ENCODE data around the gene TBRG1. TPM values are rescaled to one million over a fixed set of nuclear protein-coding genes. Genes with fewer than 3 reads are reported as not detected.

TBRG1 gene
- total RNA-seq, 4 donors from 2014 or later, result 19.8 to 44.0 (median 30.3) TPM

GRCh38 chr11:124658986-124659385 lies 36.3 kb downstream of the TBRG1 start:
- in situ Hi-C loops (cut with MboI; ENCODE audit: low pct_ligation_motif_present in 1 of 4, low pct_unique_long_range_greater_than_20kb in 1 of 4, low sequenced_read_pairs in 3 of 4) (loop anchor here in 2 of 4 donors (25.0 kb wide), 2 partner anchors 103 to 178 kb away; partner anchors contain the start of genes ESAM (in 1 of the 2) and VSIG2 (in 1 of the 2)), intact Hi-C loops (cut with DNase I; ENCODE audit: low total_unique reads) (no loop called here)
- peaks cover 0 to 14% (median 2%) of the 10 kb centered on the region in 4 donors for H3K36me3 ChIP-seq
- no peaks in the 10 kb centered on the region for H3K27me3 ChIP-seq
- 80 to 91% methylated on average over 1 of the region's 1 CpG for WGBS, 2 donors (ENCODE audit: low coverage in 1 of 2)
- no peak overlapping the region for H3K4me3 ChIP-seq
- H3K9me3 ChIP-seq, result no peaks in the 10 kb centered on the region
- no peak for DNase-seq
- no peaks in the 10 kb centered on the region for H3K4me1 ChIP-seq
- TF ChIP-seq POLR2A (IDR thresholded peaks at IDR 0.05), result no peak
- no peak overlapping the region for H3K27ac ChIP-seq

- TF ChIP-seq EP300 (IDR thresholded peaks at IDR 0.05; ENCODE audit: low read depth), result no peak
- no peak for TF ChIP-seq CTCF (IDR thresholded peaks at IDR 0.05)
- Histone ChIP-seq H3K36me3 (peaks cover 0 to 10% (median 3%) of the 10 kb centered on the region in 4 donors), H3K27ac (no peak overlapping the region), H3K27me3 (no peaks in the 10 kb centered on the region), H3K9me3 (no peaks in the 10 kb centered on the region), H3K4me1 (no peaks in the 10 kb centered on the region), H3K4me3 (no peak overlapping the region)
- intact Hi-C loops (cut with DNase I; ENCODE audit: low total_unique reads) (loop anchor here (10.0 kb wide), 1 partner anchor 203 kb away; the partner anchor contains the start of gene ROBO3), in situ Hi-C loops (cut with MboI; ENCODE audit: low pct_ligation_motif_present in 1 of 4, low pct_unique_long_range_greater_than_20kb in 1 of 4, low sequenced_read_pairs in 3 of 4) (loop anchor here in 3 of 4 donors (10.0 to 25.0 kb wide), 4 partner anchors 101 to 176 kb away; partner anchors contain the start of genes ESAM (in 2 of the 3) and VSIG2 (in 1 of the 3))
- no peak for DNase-seq
These were observed 38.9 kb downstream of the TBRG1 start for GRCh38 chr11:124661553-124661952.

- 88 to 100% methylated on average over 1 to 4 of the region's 4 CpGs for WGBS, 2 donors (ENCODE audit: low coverage in 1 of 2)
- Histone ChIP-seq H3K27ac (no peak overlapping the region), H3K4me1 (no peaks in the 10 kb centered on the region), H3K27me3 (no peaks in the 10 kb centered on the region), H3K4me3 (no peak overlapping the region), H3K9me3 (no peaks in the 10 kb centered on the region), H3K36me3 (peaks cover 0 to 10% (median 3%) of the 10 kb centered on the region in 4 donors)
- in situ Hi-C loops (cut with MboI; ENCODE audit: low pct_ligation_motif_present in 1 of 4, low pct_unique_long_range_greater_than_20kb in 1 of 4, low sequenced_read_pairs in 3 of 4) (loop anchor here in 3 of 4 donors (10.0 to 25.0 kb wide), 4 partner anchors 100 to 175 kb away; partner anchors contain the start of genes ESAM (in 2 of the 3) and VSIG2 (in 1 of the 3)), intact Hi-C loops (cut with DNase I; ENCODE audit: low total_unique reads) (loop anchor here (10.0 kb wide), 1 partner anchor 203 kb away; the partner anchor contains the start of gene ROBO3)
- DNase-seq, result no peak
- TF ChIP-seq CTCF (IDR thresholded peaks at IDR 0.05) (no peak), POLR2AphosphoS5 (IDR thresholded peaks at IDR 0.05) (no peak), POLR2A (IDR thresholded peaks at IDR 0.05) (no peak), EP300 (IDR thresholded peaks at IDR 0.05; ENCODE audit: low read depth) (no peak)
These were observed 39.4 kb downstream of the TBRG1 start for GRCh38 chr11:124662106-124662505.

- DNase-seq, result no peak
- H3K27me3 ChIP-seq, result no peaks in the 10 kb centered on the region
- H3K4me3 ChIP-seq, result no peak overlapping the region
- no peak for TF ChIP-seq POLR2A (IDR thresholded peaks at IDR 0.05)
- TF ChIP-seq CTCF (IDR thresholded peaks at IDR 0.05), result no peak
- no peak for TF ChIP-seq EP300 (IDR thresholded peaks at IDR 0.05; ENCODE audit: low read depth)
- TF ChIP-seq POLR2AphosphoS5 (IDR thresholded peaks at IDR 0.05), result no peak
- peaks cover 0 to 5% (median under 1%) of the 10 kb centered on the region in 4 donors for H3K36me3 ChIP-seq
- intact Hi-C loops (cut with DNase I; ENCODE audit: low total_unique reads), result loop anchor here (10.0 kb wide), 1 partner anchor 201 kb away; the partner anchor contains the start of gene ROBO3
- H3K4me1 ChIP-seq, result no peaks in the 10 kb centered on the region
- H3K9me3 ChIP-seq, result no peaks in the 10 kb centered on the region
- in situ Hi-C loops (cut with MboI; ENCODE audit: low pct_ligation_motif_present in 1 of 4, low pct_unique_long_range_greater_than_20kb in 1 of 4, low sequenced_read_pairs in 3 of 4), result loop anchor here in 3 of 4 donors (10.0 to 25.0 kb wide), 4 partner anchors 98 to 173 kb away; partner anchors contain the start of genes ESAM (in 2 of the 3) and VSIG2 (in 1 of the 3)
- no peak overlapping the region for H3K27ac ChIP-seq
- WGBS, 2 donors (ENCODE audit: low coverage in 1 of 2), result 83 to 97% methylated on average over 2 of the region's 2 CpGs
These were observed 41.2 kb downstream of the TBRG1 start for GRCh38 chr11:124663861-124664260.
